KMS-11 (cell line): ENCODE measurements around the gene CHAT.

Experiments
- H2AFZ ChIP-seq: fragments of 200-600 bp; sonication (generic); 2 replicates; pipeline ENCODE4 v1.6.1; 2016; ENCODE audit warnings: antibody characterized with exemption, mixed run types, low read depth
- H3K27ac ChIP-seq: fragments of 200-600 bp; sonication (generic); 2 replicates; pipeline ENCODE4 v1.6.1; 2016; ENCODE audit warnings: mild to moderate bottlenecking, mixed run types
- H3K27me3 ChIP-seq: fragments of 200-600 bp; sonication (generic); 2 replicates; pipeline ENCODE4 v1.6.1; 2017; ENCODE audit warnings: mild to moderate bottlenecking, low read depth, mixed run types, moderate library complexity; ENCODE audit not compliant: insufficient read depth
- H3K36me3 ChIP-seq: fragments of 200-600 bp; sonication (generic); 2 replicates; pipeline ENCODE4 v1.6.1; 2017; ENCODE audit warnings: mild to moderate bottlenecking, mixed run types; ENCODE audit not compliant: insufficient read depth
- H3K4me1 ChIP-seq: fragments of 200-600 bp; sonication (generic); 2 replicates; pipeline ENCODE4 v1.6.1; 2016; ENCODE audit warnings: mild to moderate bottlenecking, low read depth, mixed run types; ENCODE audit not compliant: poor library complexity, severe bottlenecking
- H3K4me2 ChIP-seq: fragments of 200-600 bp; sonication (generic); 2 replicates; pipeline ENCODE4 v1.7.0; 2016; ENCODE audit warnings: mild to moderate bottlenecking, mixed run types
- H3K4me3 ChIP-seq: fragments of 200-600 bp; sonication (generic); IDR thresholded peaks from 2 replicates; pipeline ENCODE4 v1.6.1; 2017; ENCODE audit warnings: low read depth, low read length, mixed read lengths; ENCODE audit not compliant: insufficient read depth
- H3K79me2 ChIP-seq: fragments of 200-600 bp; sonication (generic); 2 replicates; pipeline ENCODE4 v1.6.1; 2016; ENCODE audit warnings: low read depth, mixed run types; ENCODE audit not compliant: insufficient read depth
- H3K9ac ChIP-seq: fragments of 200-600 bp; sonication (generic); 2 replicates; pipeline ENCODE4 v1.6.1; 2016; ENCODE audit warnings: mild to moderate bottlenecking, mixed run types
- H4K20me1 ChIP-seq: fragments of 200-600 bp; sonication (generic); 2 replicates; pipeline ENCODE4 v1.6.1; 2016; ENCODE audit warnings: mild to moderate bottlenecking, mixed run types; ENCODE audit not compliant: insufficient read depth
- CTCF ChIP-seq: fragments of 200-600 bp; sonication (generic); conservative IDR thresholded peaks from 2 replicates; pipeline ENCODE4 v1.6.1; 2017; ENCODE audit warnings: low read depth, mild to moderate bottlenecking, antibody characterized with exemption, low read length, moderate library complexity, mixed read lengths

Gene CHAT

GRCh38 chr10:49577182-49577925 is 36.5 kb upstream of the CHAT start:
- no peak for TF ChIP-seq CTCF
- H4K20me1 ChIP-seq, result no peaks in the 10 kb centered on the region
- H3K4me2 ChIP-seq, result no peak overlapping the region

GRCh38 chr10:49578392-49578791 is 35.4 kb upstream of the CHAT start:
- Histone ChIP-seq H3K79me2 (no peaks in the 10 kb centered on the region), H3K4me3 (no peak overlapping the region), H2AFZ (no peak overlapping the region), H3K9ac (no peak overlapping the region), H3K36me3 (no peaks in the 10 kb centered on the region), H4K20me1 (no peaks in the 10 kb centered on the region), H3K27me3 (no peaks in the 10 kb centered on the region), H3K27ac (no peak overlapping the region), H3K4me2 (no peak overlapping the region), H3K4me1 (no peaks in the 10 kb centered on the region)
- TF ChIP-seq CTCF, result no peak

More at GRCh38 chr10:49577182-49577925, 36.5 kb upstream of the CHAT start:
- no peak overlapping the region for H3K9ac ChIP-seq
- H3K27me3 ChIP-seq, result no peaks in the 10 kb centered on the region
- H3K4me1 ChIP-seq, result no peaks in the 10 kb centered on the region
- H3K36me3 ChIP-seq, result no peaks in the 10 kb centered on the region
- no peaks in the 10 kb centered on the region for H3K79me2 ChIP-seq
- no peak overlapping the region for H3K4me3 ChIP-seq
- no peak overlapping the region for H2AFZ ChIP-seq
- no peak overlapping the region for H3K27ac ChIP-seq

DNA sequence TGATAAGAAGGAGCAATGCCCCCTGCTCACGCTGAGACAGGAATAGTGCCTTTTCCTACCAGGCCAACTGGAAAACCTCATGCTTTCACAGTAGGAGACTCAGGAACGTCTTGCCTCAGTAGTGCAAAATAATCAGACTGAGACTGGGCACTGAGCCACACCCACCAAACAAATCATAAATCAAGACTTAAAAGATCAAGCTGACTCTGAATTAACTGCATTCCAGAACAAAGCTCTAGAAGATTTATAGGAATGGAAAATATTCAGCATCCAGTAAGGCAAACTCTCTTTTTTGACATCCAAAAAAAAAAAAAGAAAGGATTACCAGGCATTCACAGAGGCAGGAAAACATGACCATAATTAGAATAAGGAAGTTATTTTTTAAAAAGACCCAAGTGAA is 34.2 kb upstream of the CHAT start:
- Histone ChIP-seq H3K9ac (no peak overlapping the region), H4K20me1 (no peaks in the 10 kb centered on the region)

DNA sequence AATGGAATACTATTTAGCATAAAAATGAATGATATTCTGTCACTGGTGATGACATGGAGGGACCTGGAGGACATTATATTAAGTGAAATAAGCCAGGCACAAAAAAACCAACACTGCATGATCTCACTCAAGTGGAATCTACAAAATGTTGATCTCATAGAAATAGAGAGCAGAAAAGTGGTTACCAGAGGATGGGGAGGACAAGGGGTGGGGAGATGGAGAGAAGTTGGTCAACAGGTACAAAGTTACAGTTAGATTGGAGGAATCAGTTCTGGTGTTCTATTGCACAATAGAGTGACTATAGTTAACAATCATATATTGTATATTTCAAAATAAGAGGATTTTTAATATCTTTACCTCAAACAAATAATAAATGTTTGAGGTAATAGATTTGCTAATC is 28.4 kb upstream of the CHAT start:
- Histone ChIP-seq H3K36me3 (no peaks in the 10 kb centered on the region), H3K79me2 (no peaks in the 10 kb centered on the region), H3K27ac (no peak overlapping the region), H3K4me3 (no peak overlapping the region), H4K20me1 (no peaks in the 10 kb centered on the region), H3K4me1 (no peaks in the 10 kb centered on the region), H2AFZ (no peak overlapping the region), H3K4me2 (no peak overlapping the region), H3K9ac (no peak overlapping the region), H3K27me3 (no peaks in the 10 kb centered on the region)
- no peak for TF ChIP-seq CTCF

More for the DNA sequence above, 34.2 kb upstream of the CHAT start:
- no peak for TF ChIP-seq CTCF
- H3K27ac ChIP-seq, result no peak overlapping the region
- no peak overlapping the region for H3K4me3 ChIP-seq
- no peaks in the 10 kb centered on the region for H3K79me2 ChIP-seq
- no peaks in the 10 kb centered on the region for H3K36me3 ChIP-seq
- H3K27me3 ChIP-seq, result no peaks in the 10 kb centered on the region
- H3K4me1 ChIP-seq, result no peaks in the 10 kb centered on the region
- H3K4me2 ChIP-seq, result no peak overlapping the region
- no peak overlapping the region for H2AFZ ChIP-seq
